H1 (cell line): ENCODE data around the gene PASD1. TPM values are rescaled to one million over a fixed set of nuclear protein-coding genes. Genes with fewer than 3 reads are reported as not detected.

Experiments used
- CTCF ChIA-PET: fragments of 300-600 bp; sonication (Branson Sonifier 250); formaldehyde crosslinking; loops from one replicate; lab custom pipeline; 2021; ENCODE audit not compliant: partially characterized antibody; lab: Charles Lee
- POLR2A ChIA-PET: fragments of 300-600 bp; sonication (Branson Sonifier 250); formaldehyde crosslinking; loops from one replicate; lab custom pipeline; 2021; ENCODE audit warnings: inconsistent platforms; ENCODE audit not compliant: partially characterized antibody; lab: Charles Lee
- DNase-seq, 2 experiments: peaks; one replicate each; pipeline versions ENCODE4 v3.0.0 to v3.0.0-alpha.2; 2010 to 2022; ENCODE audit warnings: low spot score in 2 of 2, low read depth in 1 of 2, mixed read lengths in 1 of 2
- FAIRE-seq: peaks from 2 replicates; lab custom pipeline; 2011; peaks lifted over from hg19 to GRCh38; lab: Jason Lieb, UNC
- H2AFZ ChIP-seq: 2 replicates; pipeline ENCODE4 v1.8.1; 2012; ENCODE audit warnings: low read length, inconsistent platforms
- H2AK5ac ChIP-seq: 2 replicates; pipeline ENCODE4 v1.6.1; 2013; ENCODE audit warnings: low read depth, low read length
- H2BK120ac ChIP-seq: replicated peaks from 2 replicates; pipeline ENCODE3; 2013; ENCODE audit warnings: low read depth, low read length, inconsistent platforms
- H2BK12ac ChIP-seq: 2 replicates; pipeline ENCODE4 v1.6.1; 2013; ENCODE audit warnings: low read depth, low read length
- H2BK15ac ChIP-seq: 2 replicates; pipeline ENCODE4 v1.6.1; 2013; ENCODE audit warnings: low read length
- H2BK20ac ChIP-seq: 2 replicates; pipeline ENCODE4 v1.6.1; 2013; ENCODE audit warnings: low read length
- H2BK5ac ChIP-seq: 2 replicates; pipeline ENCODE4 v1.6.1; 2013; ENCODE audit warnings: low read depth, low read length
- H3K14ac ChIP-seq: 2 replicates; pipeline ENCODE4 v1.6.1; 2013; ENCODE audit warnings: inconsistent platforms; ENCODE audit not compliant: insufficient read length
- H3K18ac ChIP-seq: 2 replicates; pipeline ENCODE4 v1.6.1; 2013; ENCODE audit warnings: low read length; ENCODE audit errors: extremely low read depth
- H3K23ac ChIP-seq: 2 replicates; pipeline ENCODE4 v1.6.1; 2013; ENCODE audit warnings: inconsistent platforms; ENCODE audit not compliant: insufficient read length
- H3K23me2 ChIP-seq: 2 replicates; pipeline ENCODE4 v1.6.1; 2013; ENCODE audit warnings: low read depth, low read length
- H3K27ac ChIP-seq: 2 replicates; pipeline ENCODE4 v1.6.1; 2011; ENCODE audit warnings: low read depth, low read length, inconsistent platforms
- H3K27me3 ChIP-seq, 4 experiments: replicated peaks in 1 of 4; 1 replicate in 1 of 4; 2 replicates in 3 of 4; pipeline versions ENCODE4 v1.6.1 to v1.8.1; 2011 to 2013; ENCODE audit warnings: low read length in 3 of 4, mild to moderate bottlenecking in 3 of 4, inconsistent platforms in 2 of 4, mixed read lengths in 2 of 4, moderate library complexity in 1 of 4; ENCODE audit not compliant: control insufficient read depth in 3 of 4, insufficient read depth in 3 of 4; ENCODE audit errors: extremely low read depth in 1 of 4
- H3K36me3 ChIP-seq, 4 experiments: 2 replicates each; pipeline versions ENCODE4 v1.6.1 to v1.8.1; 2011 to 2013; ENCODE audit warnings: mild to moderate bottlenecking in 4 of 4, low read length in 3 of 4, moderate library complexity in 2 of 4, control low read depth in 1 of 4, inconsistent platforms in 1 of 4; ENCODE audit not compliant: insufficient read depth in 4 of 4, control insufficient read depth in 2 of 4
- H3K4ac ChIP-seq: replicated peaks from 2 replicates; pipeline ENCODE3; 2013; ENCODE audit warnings: low read length, low read depth, mixed read lengths, inconsistent platforms; ENCODE audit not compliant: insufficient read length
- H3K4me1 ChIP-seq, 4 experiments: replicated peaks in 1 of 4; 1 replicate in 1 of 4; 2 replicates in 3 of 4; pipeline versions ENCODE4 v1.6.1 to v1.8.1; 2011 to 2013; ENCODE audit warnings: low read length in 3 of 4, inconsistent platforms in 2 of 4, mixed read lengths in 1 of 4; ENCODE audit not compliant: insufficient read depth in 4 of 4, control insufficient read depth in 3 of 4
- H3K4me2 ChIP-seq, 2 experiments: 2 replicates each; pipeline versions ENCODE4 v1.6.1 to v1.8.1; 2011 to 2013; ENCODE audit warnings: low read depth in 2 of 2, low read length in 2 of 2, control low read depth in 1 of 2, inconsistent platforms in 1 of 2, mild to moderate bottlenecking in 1 of 2; ENCODE audit not compliant: insufficient read depth in 1 of 2
- H3K4me3 ChIP-seq, 4 experiments: fragments of 200-600, 300-600 bp in 1 of 4; sonication (generic), shearing (Covaris generic), sonication (Bioruptor Twin) in 1 of 4; 2 replicates each; pipeline versions ENCODE4 v1.5.1 to v1.8.1; 2011 to 2016; ENCODE audit warnings: low read length in 4 of 4, low read depth in 3 of 4, control low read depth in 2 of 4, inconsistent platforms in 2 of 4, mild to moderate bottlenecking in 2 of 4, mixed read lengths in 1 of 4, moderate library complexity in 1 of 4; ENCODE audit not compliant: insufficient read depth in 2 of 4; ENCODE audit errors: extremely low read depth in 1 of 4
- H3K56ac ChIP-seq: replicated peaks from 2 replicates; pipeline ENCODE3; 2013; ENCODE audit warnings: low read depth, mild to moderate bottlenecking, mixed read lengths, low read length, inconsistent platforms; ENCODE audit not compliant: insufficient read length
- H3K79me1 ChIP-seq: 2 replicates; pipeline ENCODE4 v1.6.1; 2013; ENCODE audit warnings: low read depth, low read length, control low read depth
- H3K79me2 ChIP-seq, 2 experiments: 2 replicates each; pipeline versions ENCODE4 v1.6.1 to v1.8.1; 2012 to 2013; ENCODE audit warnings: low read length in 2 of 2, mild to moderate bottlenecking in 2 of 2, inconsistent platforms in 1 of 2; ENCODE audit not compliant: insufficient read depth in 2 of 2, control insufficient read depth in 1 of 2
- H3K9ac ChIP-seq, 4 experiments: replicated peaks in 1 of 4; 1 replicate in 1 of 4; 2 replicates in 3 of 4; pipeline versions ENCODE4 v1.6.1 to v1.8.1; 2011 to 2013; ENCODE audit warnings: low read depth in 3 of 4, low read length in 3 of 4, control low read depth in 2 of 4, mild to moderate bottlenecking in 2 of 4, moderate library complexity in 2 of 4, inconsistent platforms in 1 of 4; ENCODE audit errors: extremely low read depth in 1 of 4
- H3K9me3 ChIP-seq, 2 experiments: 2 replicates each; pipeline versions ENCODE4 v1.6.1 to v1.8.1; 2012 to 2013; ENCODE audit warnings: mild to moderate bottlenecking in 2 of 2, moderate library complexity in 2 of 2, control low read depth in 1 of 2, inconsistent platforms in 1 of 2, low read depth in 1 of 2, low read length in 1 of 2, mixed read lengths in 1 of 2; ENCODE audit not compliant: insufficient read depth in 2 of 2
- H4K20me1 ChIP-seq, 2 experiments: replicated peaks in 1 of 2; 2 replicates each; pipeline versions ENCODE3 to v1.8.1; 2011 to 2013; ENCODE audit warnings: inconsistent platforms in 2 of 2, low read length in 2 of 2, mild to moderate bottlenecking in 1 of 2; ENCODE audit not compliant: insufficient read depth in 2 of 2, control insufficient read depth in 1 of 2
- H4K5ac ChIP-seq: 2 replicates; pipeline ENCODE4 v1.6.1; 2013; ENCODE audit warnings: low read length, low read depth, mixed read lengths, inconsistent platforms; ENCODE audit not compliant: insufficient read length
- H4K8ac ChIP-seq: 2 replicates; pipeline ENCODE4 v1.8.0; 2013; ENCODE audit warnings: mild to moderate bottlenecking, moderate library complexity, low read length, inconsistent platforms; ENCODE audit not compliant: insufficient read depth; ENCODE audit errors: extremely low read depth
- H4K91ac ChIP-seq: replicated peaks from 2 replicates; pipeline ENCODE3; 2013; ENCODE audit warnings: low read length, mixed read lengths, inconsistent platforms; ENCODE audit not compliant: insufficient read length
- CEBPB ChIP-seq: IDR thresholded peaks from 2 replicates; pipeline ENCODE4 v1.6.1; 2012; ENCODE audit warnings: low read depth, low read length
- EGR1 ChIP-seq: IDR thresholded peaks from 2 replicates; pipeline ENCODE4 v1.6.1; 2011; ENCODE audit warnings: low read depth, low read length, borderline replicate concordance
- FOSL1 ChIP-seq: IDR thresholded peaks from 2 replicates; pipeline ENCODE4 v1.6.1; 2011; ENCODE audit warnings: mild to moderate bottlenecking, low read depth, low read length, moderate library complexity; ENCODE audit not compliant: insufficient read depth
- GTF2F1 ChIP-seq: IDR thresholded peaks from 2 replicates; pipeline ENCODE4 v1.6.1; 2012; ENCODE audit warnings: low read depth, low read length, improper control_type of control experiment, borderline replicate concordance
- KDM5A ChIP-seq: fragments of 200-600 bp; IDR thresholded peaks from 2 replicates; pipeline ENCODE4 v1.7.1; 2012; ENCODE audit warnings: mild to moderate bottlenecking, low read length, inconsistent platforms, mixed read lengths
- RBBP5 ChIP-seq: IDR thresholded peaks from 2 replicates; pipeline ENCODE4 v1.7.1; 2012; ENCODE audit warnings: low read depth, mild to moderate bottlenecking, inconsistent platforms, low read length, moderate library complexity, borderline replicate concordance
- RFX5 ChIP-seq: IDR thresholded peaks from 2 replicates; pipeline ENCODE4 v1.6.1; 2011; ENCODE audit warnings: low read depth, low read length, improper control_type of control experiment, borderline replicate concordance
- RNF2 ChIP-seq: fragments of 200-900, 300-1000 bp; sonication (generic); IDR thresholded peaks from 2 replicates; pipeline ENCODE4 v1.7.1; 2016; ENCODE audit warnings: borderline replicate concordance, low read depth, mild to moderate bottlenecking, antibody characterized with exemption, low read length; ENCODE audit not compliant: poor library complexity, severe bottlenecking; ENCODE audit errors: missing control alignments
- TCF12 ChIP-seq: IDR thresholded peaks from 2 replicates; pipeline ENCODE4 v1.6.1; 2011; ENCODE audit warnings: low read depth, mild to moderate bottlenecking, low read length
- USF2 ChIP-seq: IDR thresholded peaks from 2 replicates; pipeline ENCODE4 v1.6.1; 2011; ENCODE audit warnings: low read length, improper control_type of control experiment
- WGBS, 2 experiments: shearing (Covaris generic) in 1 of 2; methylation state at CpG; one replicate each; pipeline versions ENCODE4 v1.1.6 to v1.1.7; 2013 to 2015; ENCODE audit warnings: low lambda C conversion rate in 2 of 2, mixed read lengths in 2 of 2, inconsistent platforms in 1 of 2, low coverage in 1 of 2, missing lambda C conversion rate in 1 of 2; ENCODE audit not compliant: insufficient replicate concordance in 2 of 2, insufficient coverage in 1 of 2, insufficient read length in 1 of 2; ENCODE audit errors: extremely low coverage in 1 of 2, missing lambda C conversion rate in 1 of 2; 5-methylcytosine and 5-hydroxymethylcytosine counted together
- polyA plus RNA-seq, 7 experiments: library from polyadenylated mRNA; depleted of rRNA in 3 of 7; stranded (reverse) in 5 of 7; unstranded in 2 of 7; fragments of >200 nt in 5 of 7; fragments of 200-250 nt in 2 of 7; gene quantifications; 1 replicate in 5 of 7; 2 replicates in 1 of 7; 4 replicates in 1 of 7; pipeline versions ENCODE4 v1.2.1 to v1.2.3, GENCODE V29; 2011 to 2013; ENCODE audit warnings: missing spikeins in 2 of 7, mixed read lengths in 2 of 7
- total RNA-seq: library from RNA; stranded (reverse); fragmentation: NEBNext Ultra II Directional; extraction: Animal tissue kit (Norgen Biotek cat#: 25700); gene quantifications from 2 replicates; pipeline ENCODE4 v1.2.1, GENCODE V29; 2021

Gene PASD1
- total and polyA plus RNA-seq, 2 of the 8 experiments (the other 6 are each of a cell fraction or from before 2014, with no cell fraction given), result 0.03 to 0.09 TPM

DNA sequence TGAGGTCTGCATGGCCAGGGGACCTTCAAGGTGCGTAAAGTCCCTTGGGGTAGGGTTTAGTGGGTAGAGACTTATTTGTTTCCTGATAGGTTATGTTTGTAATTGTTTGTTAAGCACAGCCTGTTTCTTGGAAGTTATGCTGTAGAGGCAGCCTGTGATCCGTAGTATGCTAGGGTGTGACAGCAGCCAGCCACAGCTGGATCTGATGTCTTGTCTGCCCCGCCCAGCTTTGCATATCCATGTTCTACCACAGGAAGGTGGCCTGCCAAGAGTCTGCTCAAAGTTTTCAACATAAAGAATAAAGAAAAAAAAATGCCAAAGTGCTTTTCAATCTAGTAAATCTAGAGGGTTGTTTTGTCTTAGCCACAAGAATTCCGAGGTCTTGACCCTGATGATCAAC is 112.7 kb downstream of the PASD1 start:
- H3K4me1 ChIP-seq, result no peaks in the 10 kb centered on the region
- no peaks in the 10 kb centered on the region for H3K79me1 ChIP-seq
- H4K8ac ChIP-seq, result no peak overlapping the region
- H3K56ac ChIP-seq, result no peak overlapping the region
- no peak overlapping the region for H3K4me3 ChIP-seq
- H2AK5ac ChIP-seq, result no peak overlapping the region
- no peaks in the 10 kb centered on the region for H3K9me3 ChIP-seq
- WGBS, 2 experiments, result 81% methylated on average over 3 of the region's 4 CpGs; no CpG with 5 or more reads in 1 of the 2 experiments
- CTCF ChIA-PET, result interaction anchor here (5.4 kb wide), 1 partner anchor 170 kb away, joined by 29 read pairs; no protein-coding TSS in a partner anchor
- H3K23me2 ChIP-seq, result no peaks in the 10 kb centered on the region
- H2BK5ac ChIP-seq, result no peak overlapping the region
- no peaks in the 10 kb centered on the region for H4K20me1 ChIP-seq
- FAIRE-seq, result no peak
- no peak overlapping the region for H3K27ac ChIP-seq
- no peak overlapping the region for H3K9ac ChIP-seq
- H3K23ac ChIP-seq, result no peak overlapping the region
- DNase-seq, result no peak
- TF ChIP-seq CEBPB (no peak), RNF2 (no peak), RBBP5 (no peak), RFX5 (no peak), EGR1 (no peak), USF2 (no peak), KDM5A (no peak), FOSL1 (no peak), GTF2F1 (no peak), TCF12 (no peak)
- no peaks in the 10 kb centered on the region for H3K27me3 ChIP-seq
- no peak overlapping the region for H2BK12ac ChIP-seq
- H4K5ac ChIP-seq, result no peak overlapping the region
- POLR2A ChIA-PET, result no interaction called here
- no peak overlapping the region for H4K91ac ChIP-seq
- no peaks in the 10 kb centered on the region for H3K79me2 ChIP-seq
- no peaks in the 10 kb centered on the region for H3K36me3 ChIP-seq
- H3K4me2 ChIP-seq, result no peak overlapping the region
- no peak overlapping the region for H3K18ac ChIP-seq
- H2BK15ac ChIP-seq, result no peak overlapping the region
- H3K4ac ChIP-seq, result no peak overlapping the region
- H2BK120ac ChIP-seq, result no peak overlapping the region
- no peak overlapping the region for H3K14ac ChIP-seq
- no peak overlapping the region for H2AFZ ChIP-seq
- no peak overlapping the region for H2BK20ac ChIP-seq
